ENCODE measurements around the gene SENP6.

DNA sequence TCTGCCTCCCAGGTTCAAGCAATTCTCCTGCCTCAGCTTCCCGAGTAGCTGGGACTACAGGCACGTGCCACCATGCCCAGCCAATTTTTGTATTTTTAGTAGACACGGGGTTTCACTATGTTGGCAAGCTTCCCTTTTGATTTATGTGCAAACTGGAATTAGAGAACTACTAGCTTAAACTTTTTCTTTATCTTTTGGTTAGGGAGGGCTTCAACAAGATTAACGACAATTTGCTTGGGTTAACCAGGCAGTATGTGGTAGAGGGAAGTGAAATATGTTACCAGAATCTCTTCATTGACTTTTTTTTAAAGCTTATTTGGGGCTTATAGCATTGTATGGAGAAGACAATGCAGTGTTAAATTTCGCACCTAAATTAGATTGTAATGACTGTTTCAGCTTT is 156.4 kb downstream of the SENP6 start:
- TF ChIP-seq POLR2AphosphoS5 (IDR thresholded peaks at IDR 0.05; ENCODE audit: low read depth, low read length): no peak
- no peak for TF ChIP-seq SIN3A (IDR thresholded peaks at IDR 0.05; ENCODE audit: borderline replicate concordance, insufficient read depth, low read length)
- TF ChIP-seq TAF1 (IDR thresholded peaks at IDR 0.05; ENCODE audit: borderline replicate concordance, insufficient read depth, low read length): no peak

Measured in PFSK-1 (cell line).